Upper lobe of left lung (tissue), 6 donors: ENCODE results near the gene GNAI2. TPM values are rescaled to one million over a fixed set of nuclear protein-coding genes. Genes with fewer than 3 reads are reported as not detected.

Experiments
- ATAC-seq, 2 donors: fragments of 200-7000 bp; cut with Tn5 transposase; one replicate each; pipeline ENCODE4 v1.9.1; 2022; ENCODE audit warnings: mild to moderate bottlenecking in 2 of 2, moderate library complexity in 2 of 2; ENCODE audit not compliant: low FRiP score in 2 of 2
- DNase-seq, 2 donors: peaks; one replicate each; pipeline ENCODE4 v3.0.0-alpha.2; 2019 to 2020
- H3K27ac ChIP-seq, 4 donors: fragments of 200-600 bp; sonication (generic); one replicate each; pipeline ENCODE4 v1.5.1; 2016 to 2019
- H3K27me3 ChIP-seq, 4 donors: fragments of 200-600 bp; sonication (generic); one replicate each; pipeline ENCODE4 v1.5.1; 2017 to 2019
- H3K36me3 ChIP-seq, 4 donors: fragments of 200-600 bp; sonication (generic); one replicate each; pipeline ENCODE4 v1.5.1; 2016 to 2019
- H3K4me1 ChIP-seq, 4 donors: fragments of 200-600 bp; sonication (generic); one replicate each; pipeline ENCODE4 v1.5.1; 2018 to 2019
- H3K4me3 ChIP-seq, 4 donors: fragments of 200-600 bp; sonication (generic); one replicate each; pipeline ENCODE4 v1.5.1; 2017 to 2019; ENCODE audit warnings: mild to moderate bottlenecking in 2 of 4, moderate library complexity in 1 of 4
- H3K9me3 ChIP-seq, 4 donors: fragments of 200-600 bp; sonication (generic); one replicate each; pipeline ENCODE4 v1.5.1; 2018 to 2019
- CTCF ChIP-seq, 6 experiments: fragments of 450-650 bp in 4 of 6; fragments of 200-600 bp in 2 of 6; sonication (generic) in 2 of 6; IDR thresholded peaks; one replicate each; pipeline ENCODE4 v1.5.1; 2016 to 2019; ENCODE audit warnings: antibody characterized with exemption in 6 of 6
- EP300 ChIP-seq, 4 donors: sonication (generic); formaldehyde crosslinking; IDR thresholded peaks; one replicate each; pipeline ENCODE4 v1.5.1; 2017; ENCODE audit warnings: antibody characterized with exemption in 4 of 4, control low read depth in 2 of 4
- POLR2A ChIP-seq, 4 donors: fragments of 450-650 bp; IDR thresholded peaks; one replicate each; pipeline ENCODE4 v1.5.1; 2016 to 2017; ENCODE audit warnings: antibody characterized with exemption in 4 of 4, mild to moderate bottlenecking in 2 of 4
- POLR2AphosphoS5 ChIP-seq, 2 donors: sonication (generic); formaldehyde crosslinking; IDR thresholded peaks; one replicate each; pipeline ENCODE4 v1.5.1; 2017; ENCODE audit warnings: antibody characterized with exemption in 2 of 2
- WGBS, 2 donors: methylation state at CpG; one replicate each; pipeline ENCODE4 v1.1.5; 2017 to 2018; 5-methylcytosine and 5-hydroxymethylcytosine counted together
- total RNA-seq, 6 donors: library from RNA; depleted of rRNA in 4 of 6; stranded (reverse); fragments of >200 nt in 4 of 6; gene quantifications; one replicate each; pipeline versions ENCODE4 v1.1.0 to v1.2.1, GENCODE V29; 2016 to 2021
- donor health status: DM: no; HTN: no; CAD: no; lungs with moderate emphysema.
- donor health status: DM: no; HTN: yes; CAD: no; lungs with severe emphysema.

The GNAI2 gene
- total RNA-seq, 6 donors from 2014 or later = 191 to 440 (median 295) TPM

- Histone ChIP-seq H3K27ac (no peak overlapping the region), H3K4me3 (no peak overlapping the region), H3K4me1 (peaks cover 7 to 14% (median 10%) of the 10 kb centered on the region in 4 donors), H3K36me3 (peaks cover 18 to 44% (median 39%) of the 10 kb centered on the region in 4 donors), H3K27me3 (no peaks in the 10 kb centered on the region), H3K9me3 (no peaks in the 10 kb centered on the region)
- no peak for ATAC-seq
- DNase-seq = peak in 1 of 2 donors; percentile 62
- TF ChIP-seq POLR2AphosphoS5 (IDR thresholded peaks at IDR 0.05) (no peak), CTCF (IDR thresholded peaks at IDR 0.05) (no peak), EP300 (IDR thresholded peaks at IDR 0.05) (no peak), POLR2A (IDR thresholded peaks at IDR 0.05) (no peak)
- 92 to 93% methylated on average over 6 to 28 of the region's 28 CpGs for WGBS, 2 donors
These were observed 50.6 kb downstream of the GNAI2 start for GRCh38 chr3:50286322-50287227.

- no peak for ATAC-seq
- Histone ChIP-seq H3K36me3 (peaks cover 18 to 44% (median 39%) of the 10 kb centered on the region in 4 donors), H3K27ac (no peak overlapping the region), H3K27me3 (no peaks in the 10 kb centered on the region), H3K4me3 (no peak overlapping the region), H3K4me1 (peaks cover 8 to 17% (median 14%) of the 10 kb centered on the region in 4 donors), H3K9me3 (no peaks in the 10 kb centered on the region)
- WGBS, 2 donors = 82 to 100% methylated on average over 1 of the region's 1 CpG
- TF ChIP-seq EP300 (IDR thresholded peaks at IDR 0.05) (no peak), POLR2A (IDR thresholded peaks at IDR 0.05) (no peak), POLR2AphosphoS5 (IDR thresholded peaks at IDR 0.05) (no peak), CTCF (IDR thresholded peaks at IDR 0.05) (no peak)
- DNase-seq = no peak
These were observed 51.3 kb downstream of the GNAI2 start for GRCh38 chr3:50287262-50287661.

GRCh38 chr3:50288387-50289007 lies 52.5 kb downstream of the GNAI2 start:
- ATAC-seq (no peak), DNase-seq (no peak)
- Histone ChIP-seq H3K4me3 (no peak overlapping the region), H3K27me3 (no peaks in the 10 kb centered on the region), H3K9me3 (no peaks in the 10 kb centered on the region), H3K27ac (no peak overlapping the region), H3K36me3 (peaks cover 18 to 44% (median 39%) of the 10 kb centered on the region in 4 donors), H3K4me1 (peaks cover 16 to 24% (median 21%) of the 10 kb centered on the region in 4 donors)
- TF ChIP-seq POLR2A (IDR thresholded peaks at IDR 0.05) = no peak
- no peak for TF ChIP-seq POLR2AphosphoS5 (IDR thresholded peaks at IDR 0.05)
- TF ChIP-seq EP300 (IDR thresholded peaks at IDR 0.05) = no peak
- TF ChIP-seq CTCF (IDR thresholded peaks at IDR 0.05) = no peak
- 96 to 97% methylated on average over 11 to 23 of the region's 23 CpGs for WGBS, 2 donors

GRCh38 chr3:50289130-50289529 lies 53.1 kb downstream of the GNAI2 start:
- H3K9me3 ChIP-seq = no peaks in the 10 kb centered on the region
- no peaks in the 10 kb centered on the region for H3K27me3 ChIP-seq
- no peak for DNase-seq
- H3K27ac ChIP-seq = no peak overlapping the region
- WGBS, 2 donors = 95 to 98% methylated on average over 6 of the region's 6 CpGs
- H3K4me3 ChIP-seq = no peak overlapping the region
- H3K36me3 ChIP-seq = peaks cover 18 to 44% (median 39%) of the 10 kb centered on the region in 4 donors
- no peak for TF ChIP-seq EP300 (IDR thresholded peaks at IDR 0.05)
- ATAC-seq = no peak
- peaks cover 16 to 24% (median 21%) of the 10 kb centered on the region in 4 donors for H3K4me1 ChIP-seq

- ATAC-seq (no peak), DNase-seq (peak in 1 of 2 donors; percentile 68)
- Histone ChIP-seq H3K27ac (no peak overlapping the region), H3K27me3 (no peaks in the 10 kb centered on the region), H3K4me3 (no peak overlapping the region), H3K9me3 (no peaks in the 10 kb centered on the region), H3K36me3 (peaks cover 18 to 44% (median 39%) of the 10 kb centered on the region in 4 donors), H3K4me1 (peaks cover 16 to 24% (median 21%) of the 10 kb centered on the region in 4 donors)
- TF ChIP-seq EP300 (IDR thresholded peaks at IDR 0.05) (no peak), POLR2A (IDR thresholded peaks at IDR 0.05) (no peak)
- WGBS, 2 donors = 79 to 96% methylated on average over 8 to 16 of the region's 16 CpGs
These were observed 54.2 kb downstream of the GNAI2 start for GRCh38 chr3:50290161-50290641.
